ENCODE results near the gene SAMD4B.

SAMD4B gene

GRCh38 chr19:39409208-39410016 lies 67.2 kb downstream of the SAMD4B start:
- peak; percentile 89 to 94 (median 92) for DNase-seq

GRCh38 chr19:39410017-39410830 lies 68.0 kb downstream of the SAMD4B start:
- DNase-seq = peak in 2 of 4 experiments; percentile 92 to 93

DNA sequence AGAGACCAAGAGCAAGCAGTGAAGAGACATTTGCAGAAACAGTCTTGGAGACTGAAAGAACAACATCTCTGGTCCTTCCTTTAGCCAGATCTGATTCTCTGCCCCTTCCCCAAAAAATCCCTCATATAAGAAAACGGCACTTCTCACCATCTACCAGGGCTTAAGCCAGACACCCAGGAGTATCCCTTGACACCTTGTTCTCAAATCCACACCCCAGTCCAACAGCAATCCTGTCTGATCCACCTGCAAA lies 68.5 kb downstream of the SAMD4B start:
- peak; percentile 55 to 68 (median 62) for DNase-seq

GRCh38 chr19:39411081-39411831 lies 69.0 kb downstream of the SAMD4B start:
- DNase-seq = peak; percentile 69 to 81 (median 78)

DNA sequence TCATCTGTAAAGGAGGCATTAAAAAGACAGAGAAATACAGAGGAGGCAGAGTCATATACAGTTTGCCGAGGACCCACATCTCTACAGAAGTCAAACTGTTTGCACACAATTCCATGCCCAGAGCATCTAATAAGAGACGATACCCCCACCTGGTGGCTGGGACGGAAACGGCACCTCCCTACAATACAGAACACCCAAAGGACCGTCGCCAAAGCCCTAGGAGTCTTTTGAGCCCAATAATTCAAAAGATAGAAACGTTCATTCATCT lies 69.5 kb downstream of the SAMD4B start:
- DNase-seq = peak; percentile 95 to 97 (median 96)

GRCh38 chr19:39412100-39412866 lies 70.1 kb downstream of the SAMD4B start, which contains the start of gene PLEKHG2:
TSS of gene PLEKHG2 (plus strand) at chr19:39412669. CDS start at chr19:39414087, 1,418 bp downstream.
- DNase-seq = peak; percentile 97 to 100 (median 99)

- DNase-seq = no peak
Observed at GRCh38 chr19:39412867-39413271, 70.6 kb downstream of the SAMD4B start.

DNA sequence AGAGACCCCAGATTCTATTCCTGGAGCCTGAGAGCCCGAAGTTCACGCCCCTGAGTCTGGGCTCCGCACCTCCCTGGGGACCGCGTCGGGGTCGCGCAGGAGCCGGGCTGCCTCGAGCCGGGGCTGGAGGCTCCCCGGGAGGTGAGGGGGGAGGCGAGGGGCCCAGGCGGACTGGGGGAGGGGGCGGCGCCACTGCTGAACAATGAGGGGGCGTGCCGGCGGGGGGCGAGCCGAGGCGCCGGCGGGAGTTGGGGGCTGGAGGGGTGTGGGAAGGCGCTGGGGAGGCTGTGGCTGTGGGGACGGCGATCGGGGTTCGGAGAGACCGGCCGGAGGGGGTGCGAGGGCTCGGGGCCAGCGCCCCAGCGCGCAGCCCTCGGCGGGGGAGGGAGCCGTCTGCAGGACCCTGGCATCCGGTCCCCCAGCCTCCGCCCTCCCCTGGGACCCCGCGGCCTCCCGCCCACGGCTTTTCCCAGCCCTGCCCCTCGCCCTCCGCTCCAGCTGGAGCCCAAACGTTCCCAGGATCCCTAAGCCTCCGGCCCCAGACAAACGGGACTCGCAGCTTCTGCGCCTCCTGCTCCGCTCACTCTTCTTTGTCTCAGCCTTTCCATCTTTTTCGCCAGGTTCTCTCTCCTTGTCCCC lies 71.2 kb downstream of the SAMD4B start:
- DNase-seq = peak in 3 of 4 experiments; percentile 32 to 35 (median 33)

DNA sequence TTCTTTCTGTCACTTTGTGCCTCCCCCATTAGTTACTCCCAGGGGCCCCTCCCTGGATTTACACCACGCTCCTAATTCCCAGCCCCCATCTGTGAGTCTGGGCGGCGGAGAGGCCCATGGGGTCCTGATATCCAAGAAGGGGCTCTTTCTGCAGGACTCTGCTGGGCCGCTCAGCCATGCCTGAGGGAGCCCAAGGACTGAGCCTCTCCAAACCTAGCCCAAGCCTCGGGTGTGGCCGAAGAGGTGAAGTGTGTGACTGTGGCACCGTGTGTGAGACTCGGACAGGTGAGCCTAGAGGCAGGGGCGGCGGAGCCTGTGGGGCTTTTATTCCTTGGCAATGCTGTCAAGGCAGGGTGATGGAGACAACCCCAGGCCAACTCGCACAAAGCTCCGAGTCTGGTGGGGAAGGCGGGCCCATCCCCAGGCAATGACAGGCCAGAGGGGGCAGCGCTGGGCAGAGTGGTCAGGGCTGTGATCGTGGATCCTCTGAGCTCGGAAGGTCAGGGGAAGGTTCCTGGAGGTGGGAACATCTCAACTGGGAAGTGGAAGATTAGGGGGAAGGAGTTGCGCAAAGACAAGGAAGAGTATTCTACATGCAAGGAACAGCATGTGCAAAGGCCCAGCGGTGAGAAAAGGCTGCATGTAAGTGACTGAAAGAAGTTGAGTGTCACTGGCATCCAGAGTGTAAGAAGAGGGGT lies 71.8 kb downstream of the SAMD4B start:
- DNase-seq = peak; percentile 44 to 67 (median 54)

- no peak for DNase-seq
Observed at GRCh38 chr19:39415111-39416046, 73.2 kb downstream of the SAMD4B start.

- DNase-seq = no peak
Observed at GRCh38 chr19:39416152-39417120, 74.2 kb downstream of the SAMD4B start.

DNA sequence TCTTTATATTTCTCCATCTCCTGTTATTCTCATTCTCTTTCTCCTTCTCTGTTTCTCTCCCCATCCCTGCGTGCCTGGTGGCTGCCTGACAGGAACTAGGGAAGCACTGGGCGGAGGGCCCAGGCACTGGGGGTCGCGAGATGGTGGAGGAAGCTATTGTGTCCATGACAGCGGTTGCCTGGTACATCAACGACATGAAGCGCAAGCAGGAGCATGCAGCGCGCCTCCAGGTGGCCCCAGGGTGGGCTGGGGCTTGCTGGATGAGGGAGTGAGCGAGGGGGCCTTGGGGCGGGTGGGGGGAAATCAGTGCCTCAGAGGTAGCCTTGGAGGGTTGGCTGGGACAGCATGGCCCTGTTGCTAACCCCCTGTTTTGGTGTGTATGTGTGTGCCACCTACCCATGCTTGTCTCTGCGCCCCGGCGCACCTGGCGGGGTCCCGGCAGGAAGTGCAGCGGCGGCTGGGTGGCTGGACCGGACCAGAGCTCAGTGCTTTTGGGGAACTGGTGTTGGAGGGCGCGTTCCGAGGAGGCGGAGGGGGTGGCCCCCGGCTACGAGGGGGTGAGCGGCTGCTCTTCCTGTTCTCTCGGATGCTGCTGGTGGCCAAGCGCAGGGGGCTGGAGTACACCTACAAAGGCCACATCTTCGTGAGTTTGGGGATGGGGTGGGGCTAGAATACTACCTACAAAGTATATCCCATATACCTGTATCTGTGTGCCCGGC lies 75.4 kb downstream of the SAMD4B start:
- no peak for DNase-seq

DNA sequence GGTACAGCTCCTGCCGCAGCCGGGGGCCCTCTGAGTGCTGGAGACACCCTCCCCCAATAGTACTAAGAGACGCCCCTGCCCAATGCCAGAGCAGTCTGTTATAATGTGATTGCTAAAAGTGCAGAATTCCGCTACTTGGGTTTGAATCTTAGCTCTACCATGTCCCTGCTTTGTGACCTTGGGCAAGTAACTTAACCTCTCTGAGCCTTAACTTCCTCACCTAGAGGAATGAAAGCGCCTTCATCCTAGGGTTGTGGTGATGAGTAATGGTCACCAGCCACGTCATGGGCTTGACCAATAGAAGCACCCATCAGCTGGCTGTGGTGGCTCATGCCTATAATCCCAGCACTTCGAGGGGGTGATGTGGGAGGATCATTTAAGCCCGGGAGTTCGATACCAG lies 76.8 kb downstream of the SAMD4B start:
- DNase-seq = peak in 1 of 4 experiments; percentile 36

DNA sequence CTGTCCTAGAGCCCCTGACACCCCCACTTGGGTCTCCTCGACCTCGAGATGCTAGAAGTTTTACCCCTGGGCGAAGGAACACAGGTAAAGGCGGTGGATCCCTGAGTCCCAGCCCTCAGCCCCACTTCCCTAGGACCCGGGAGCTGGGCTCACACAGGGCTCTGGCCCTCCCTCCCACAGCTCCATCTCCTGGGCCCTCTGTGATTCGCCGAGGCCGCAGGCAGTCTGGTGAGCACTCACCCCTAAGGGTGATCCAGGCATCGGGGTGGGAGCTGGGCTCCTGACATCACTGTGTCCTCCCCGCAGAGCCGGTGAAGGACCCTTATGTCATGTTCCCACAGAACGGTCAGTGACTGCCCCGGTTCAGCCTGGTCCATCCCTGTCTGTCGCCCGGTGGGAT lies 78.5 kb downstream of the SAMD4B start:
- DNase-seq = no peak

GRCh38 chr19:39422020-39422419 lies 79.8 kb downstream of the SAMD4B start:
- no peak for DNase-seq

DNA sequence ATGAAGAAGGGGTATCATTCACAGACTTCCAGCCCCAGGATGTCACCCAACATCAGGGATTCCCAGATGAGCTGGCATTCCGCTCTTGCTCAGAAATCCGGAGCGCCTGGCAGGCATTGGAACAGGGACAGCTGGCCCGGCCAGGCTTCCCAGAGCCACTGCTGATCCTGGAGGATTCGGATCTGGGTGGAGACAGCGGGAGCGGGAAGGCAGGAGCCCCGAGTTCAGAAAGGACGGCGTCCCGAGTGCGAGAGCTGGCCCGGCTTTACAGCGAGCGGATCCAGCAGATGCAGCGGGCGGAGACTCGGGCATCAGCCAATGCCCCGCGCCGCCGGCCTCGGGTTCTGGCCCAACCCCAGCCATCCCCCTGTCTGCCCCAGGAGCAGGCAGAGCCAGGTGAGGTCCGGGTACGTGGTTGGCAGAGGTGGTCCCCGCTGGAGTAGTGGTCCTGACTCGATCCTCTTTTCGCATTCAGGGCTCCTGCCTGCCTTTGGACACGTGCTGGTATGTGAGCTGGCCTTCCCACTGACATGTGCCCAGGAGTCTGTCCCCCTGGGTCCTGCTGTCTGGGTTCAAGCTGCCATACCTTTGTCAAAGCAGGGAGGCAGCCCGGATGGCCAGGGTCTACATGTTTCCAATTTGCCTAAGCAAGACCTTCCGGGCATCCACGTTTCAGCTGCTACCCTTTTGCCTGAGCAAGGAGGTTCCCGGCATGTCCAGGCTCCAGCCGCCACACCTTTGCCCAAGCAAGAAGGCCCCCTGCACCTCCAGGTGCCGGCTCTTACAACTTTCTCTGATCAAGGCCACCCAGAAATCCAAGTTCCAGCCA lies 81.3 kb downstream of the SAMD4B start:
- DNase-seq = no peak

DNA sequence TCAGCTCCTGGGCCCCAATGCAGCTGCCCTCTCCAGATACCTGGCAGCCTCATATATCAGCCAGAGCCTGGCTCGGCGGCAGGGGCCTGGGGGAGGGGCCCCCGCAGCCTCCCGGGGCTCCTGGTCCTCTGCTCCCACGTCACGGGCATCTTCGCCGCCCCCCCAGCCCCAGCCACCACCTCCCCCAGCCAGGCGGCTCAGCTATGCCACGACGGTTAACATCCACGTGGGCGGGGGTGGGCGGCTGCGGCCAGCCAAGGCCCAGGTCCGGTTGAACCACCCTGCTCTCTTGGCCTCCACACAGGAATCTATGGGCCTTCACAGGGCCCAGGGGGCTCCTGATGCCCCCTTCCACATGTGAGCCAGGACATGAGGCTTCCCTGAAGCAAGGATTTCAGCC lies 82.7 kb downstream of the SAMD4B start:
- no peak for DNase-seq
